Sigmoid colon (tissue), 7 donors: ENCODE results near the gene AIG1. TPM values are rescaled to one million over a fixed set of nuclear protein-coding genes. Genes with fewer than 3 reads are reported as not detected.

Experiments
- DNase-seq: peaks from one replicate; pipeline ENCODE4 v3.0.0-alpha.2; 2019
- H3K27ac ChIP-seq, 4 donors: fragments of 200-600 bp; sonication (generic); one replicate each; pipeline ENCODE4 v1.5.1; 2016 to 2019; ENCODE audit warnings: mild to moderate bottlenecking in 1 of 4
- H3K27me3 ChIP-seq, 3 donors: fragments of 200-600 bp; sonication (generic); one replicate each; pipeline ENCODE4 v1.5.1; 2019; ENCODE audit warnings: mild to moderate bottlenecking in 1 of 3
- H3K36me3 ChIP-seq, 4 donors: fragments of 200-600 bp; sonication (generic); one replicate each; pipeline ENCODE4 v1.5.1; 2016 to 2019
- H3K4me1 ChIP-seq, 4 donors: fragments of 200-600 bp; sonication (generic); one replicate each; pipeline ENCODE4 v1.5.1; 2017 to 2019
- H3K4me3 ChIP-seq, 4 donors: fragments of 200-600 bp; sonication (generic); one replicate each; pipeline ENCODE4 v1.5.1; 2017 to 2019; ENCODE audit warnings: mild to moderate bottlenecking in 2 of 4, moderate library complexity in 1 of 4
- H3K9me3 ChIP-seq, 4 donors: fragments of 200-600 bp in 3 of 4; sonication (generic) in 3 of 4; one replicate each; pipeline versions ENCODE4 v1.5.1 to v1.6.1; 2013 to 2019
- EP300 ChIP-seq, 4 donors: sonication (generic); formaldehyde crosslinking; IDR thresholded peaks; one replicate each; pipeline ENCODE4 v1.6.1; 2017; ENCODE audit warnings: antibody characterized with exemption in 4 of 4
- POLR2A ChIP-seq, 2 donors: fragments of 450-650 bp; IDR thresholded peaks; one replicate each; pipeline ENCODE4 v1.6.1; 2016; ENCODE audit warnings: antibody characterized with exemption in 2 of 2, mild to moderate bottlenecking in 2 of 2, moderate library complexity in 2 of 2
- POLR2AphosphoS5 ChIP-seq, 4 donors: sonication (generic); formaldehyde crosslinking; IDR thresholded peaks; one replicate each; pipeline ENCODE4 v1.6.1; 2017; ENCODE audit warnings: antibody characterized with exemption in 4 of 4
- WGBS, 2 donors: extraction: QIAGEN DNeasy Blood & Tissue Kit; methylation state at CpG; one replicate each; pipeline ENCODE4 v1.1.7; 2013; 5-methylcytosine and 5-hydroxymethylcytosine counted together
- intact Hi-C: fragments of 100-400 bp; cut with DNase I; formaldehyde crosslinking; loops from one replicate; pipeline ENCODE4 v1.15.1; 2023
- polyA plus RNA-seq, 3 donors: library from polyadenylated mRNA; stranded (reverse); fragments of 200-250 nt; gene quantifications; one replicate each; pipeline ENCODE4 v1.2.3, GENCODE V29; 2013
- total RNA-seq, 4 donors: library from RNA; depleted of rRNA; stranded (reverse); fragments of >200 nt; gene quantifications; one replicate each; pipeline ENCODE4 v1.1.0, GENCODE V29; 2016
- TF ChIP-seq, protein P1 (sequence below), 4 experiments: fragments of 450-650 bp in 3 of 4; fragments of 200-600 bp in 1 of 4; IDR thresholded peaks; one replicate each; pipeline ENCODE4 v1.5.1; 2016 to 2019; ENCODE audit warnings: antibody characterized with exemption in 4 of 4, mild to moderate bottlenecking in 3 of 4, moderate library complexity in 2 of 4
- donor health status: healthy with polysubstance abuse.
- donor health status: Bipolar disorder and iron deficiency.
- donor health status: healthy.

Gene AIG1
- total and polyA plus RNA-seq, 7 donors, result 10.9 to 30.7 (median 20.6) TPM

DNA sequence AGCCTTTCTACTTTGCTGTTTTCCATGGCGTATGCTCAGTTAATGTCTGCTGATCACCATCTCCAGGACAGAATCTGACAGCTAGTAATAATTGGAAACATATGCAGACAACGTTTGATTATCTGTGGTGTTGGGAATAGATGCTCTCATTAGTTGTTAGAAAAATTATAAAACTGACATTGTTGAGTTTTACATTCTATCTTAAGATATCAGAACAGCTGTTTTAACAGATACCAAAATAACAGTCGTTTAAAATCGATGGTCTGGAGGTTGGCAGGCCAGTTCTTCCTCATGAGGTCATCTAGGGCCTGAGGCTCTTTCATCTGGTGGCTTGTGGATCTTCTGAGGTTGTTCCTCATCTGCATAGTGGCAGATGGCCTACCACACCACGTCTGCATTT is 137.6 kb downstream of the AIG1 start:
- intact Hi-C loops, result no loop called here

DNA sequence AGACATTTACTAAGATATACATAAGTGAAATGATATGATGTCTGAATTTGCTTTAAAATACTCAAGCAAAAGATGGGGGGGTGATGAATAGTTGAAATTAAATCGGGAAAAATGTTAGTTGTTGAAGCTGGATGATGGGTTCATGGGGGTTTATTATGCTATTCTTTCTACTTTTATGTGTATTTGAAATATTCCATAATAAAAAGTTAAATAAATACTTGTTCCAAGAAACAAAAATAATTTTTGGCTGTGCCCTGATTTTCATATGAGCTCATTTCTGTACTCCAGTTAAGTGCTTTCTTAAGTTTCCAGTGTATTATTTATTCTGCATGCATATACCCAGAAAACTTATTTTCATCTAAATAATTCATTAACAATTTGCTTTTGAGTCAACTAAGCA is 138.6 kb downstream of the AIG1 start:
- Histone ChIP-seq H3K4me3 (no peak overlapping the region), H3K27me3 (no peaks in the 10 kb centered on the region), H3K9me3 (no peaks in the 10 kb centered on the region), H3K4me1 (no peaks in the 10 kb centered on the region), H3K36me3 (no peaks in the 10 kb centered on the region), H3K27ac (no peak overlapping the region)
- WGBS, 2 donors, result 81 to 94% methylated on average over 1 of the region's 1 CpG
- TF ChIP-seq, protein P1, sequence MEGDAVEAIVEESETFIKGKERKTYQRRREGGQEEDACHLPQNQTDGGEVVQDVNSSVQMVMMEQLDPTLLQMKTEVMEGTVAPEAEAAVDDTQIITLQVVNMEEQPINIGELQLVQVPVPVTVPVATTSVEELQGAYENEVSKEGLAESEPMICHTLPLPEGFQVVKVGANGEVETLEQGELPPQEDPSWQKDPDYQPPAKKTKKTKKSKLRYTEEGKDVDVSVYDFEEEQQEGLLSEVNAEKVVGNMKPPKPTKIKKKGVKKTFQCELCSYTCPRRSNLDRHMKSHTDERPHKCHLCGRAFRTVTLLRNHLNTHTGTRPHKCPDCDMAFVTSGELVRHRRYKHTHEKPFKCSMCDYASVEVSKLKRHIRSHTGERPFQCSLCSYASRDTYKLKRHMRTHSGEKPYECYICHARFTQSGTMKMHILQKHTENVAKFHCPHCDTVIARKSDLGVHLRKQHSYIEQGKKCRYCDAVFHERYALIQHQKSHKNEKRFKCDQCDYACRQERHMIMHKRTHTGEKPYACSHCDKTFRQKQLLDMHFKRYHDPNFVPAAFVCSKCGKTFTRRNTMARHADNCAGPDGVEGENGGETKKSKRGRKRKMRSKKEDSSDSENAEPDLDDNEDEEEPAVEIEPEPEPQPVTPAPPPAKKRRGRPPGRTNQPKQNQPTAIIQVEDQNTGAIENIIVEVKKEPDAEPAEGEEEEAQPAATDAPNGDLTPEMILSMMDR (IDR thresholded peaks at IDR 0.05), result no peak
- TF ChIP-seq EP300 (IDR thresholded peaks at IDR 0.05), result no peak
- no peak for TF ChIP-seq POLR2A (IDR thresholded peaks at IDR 0.05)
- TF ChIP-seq POLR2AphosphoS5 (IDR thresholded peaks at IDR 0.05), result no peak
- intact Hi-C loops, result no loop called here
- DNase-seq, result no peak

More for the DNA sequence above, 137.6 kb downstream of the AIG1 start:
- TF ChIP-seq POLR2AphosphoS5 (IDR thresholded peaks at IDR 0.05) (no peak), POLR2A (IDR thresholded peaks at IDR 0.05) (no peak)
- TF ChIP-seq, protein P1 (IDR thresholded peaks at IDR 0.05), result no peak
- DNase-seq, result no peak
- Histone ChIP-seq H3K27me3 (no peaks in the 10 kb centered on the region), H3K27ac (no peak overlapping the region), H3K4me1 (no peaks in the 10 kb centered on the region), H3K4me3 (no peak overlapping the region), H3K9me3 (no peaks in the 10 kb centered on the region), H3K36me3 (no peaks in the 10 kb centered on the region)
- WGBS, 2 donors, result 76 to 85% methylated on average over 5 of the region's 5 CpGs

DNA sequence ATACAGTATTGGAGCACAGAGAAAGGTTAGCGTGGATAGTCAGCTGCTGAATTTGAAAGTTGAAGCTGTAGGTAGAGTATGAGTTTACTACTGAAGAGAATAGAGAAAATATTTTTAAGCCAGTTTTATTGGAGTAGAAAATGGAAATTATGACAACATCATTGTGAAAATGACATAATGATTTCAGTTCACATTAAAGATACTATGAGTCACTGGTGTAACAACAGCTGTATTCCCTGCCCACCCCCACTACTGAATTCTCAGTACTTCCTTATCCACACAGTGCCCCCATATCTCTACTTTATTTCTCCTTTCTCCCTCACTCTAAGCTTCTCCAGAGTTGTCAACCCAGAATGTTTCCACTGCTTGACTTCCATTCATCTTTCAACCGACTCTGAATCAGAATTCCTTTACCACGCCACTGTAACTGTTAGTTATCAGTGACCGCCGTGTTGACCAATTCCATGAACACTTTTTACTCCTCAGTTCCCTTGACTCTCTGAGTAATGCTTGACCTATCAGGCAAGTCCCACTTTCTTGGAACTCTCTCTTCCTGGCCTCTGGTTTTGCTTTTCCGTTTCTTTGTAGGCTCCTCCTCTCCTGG is 139.6 kb downstream of the AIG1 start:
- DNase-seq, result no peak
- 97 to 98% methylated on average over 6 of the region's 6 CpGs for WGBS, 2 donors
- no peaks in the 10 kb centered on the region for H3K9me3 ChIP-seq
- no peaks in the 10 kb centered on the region for H3K27me3 ChIP-seq
- H3K27ac ChIP-seq, result no peak overlapping the region
- H3K4me1 ChIP-seq, result peaks cover 0 to 2% (median 0%) of the 10 kb centered on the region in 4 donors
- no peaks in the 10 kb centered on the region for H3K36me3 ChIP-seq
- H3K4me3 ChIP-seq, result no peak overlapping the region
- intact Hi-C loops, result no loop called here
- TF ChIP-seq, protein P1 (IDR thresholded peaks at IDR 0.05), result no peak
- TF ChIP-seq POLR2AphosphoS5 (IDR thresholded peaks at IDR 0.05) (no peak), EP300 (IDR thresholded peaks at IDR 0.05) (no peak), POLR2A (IDR thresholded peaks at IDR 0.05) (no peak)

DNA sequence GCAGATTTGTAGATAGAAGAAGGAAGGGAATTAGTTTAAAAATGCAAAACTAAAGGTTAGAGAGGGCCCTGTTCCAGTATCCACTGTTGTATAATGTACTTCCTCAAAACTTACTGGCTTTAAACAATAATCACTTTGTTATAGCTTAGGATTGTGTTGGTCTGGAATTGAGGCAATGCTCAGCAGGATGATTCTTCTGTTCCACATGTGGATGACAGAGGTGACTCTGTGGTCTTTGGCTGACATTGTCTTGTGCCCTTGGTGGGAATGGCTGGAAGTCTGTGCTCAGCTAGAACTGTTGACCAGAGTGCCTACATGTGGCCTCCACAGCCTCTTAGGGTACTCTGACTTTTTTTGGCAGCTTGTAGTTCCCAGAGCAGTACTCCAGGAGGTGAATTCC is 143.4 kb downstream of the AIG1 start:
- intact Hi-C loops, result no loop called here

More for the DNA sequence above, 143.4 kb downstream of the AIG1 start:
- H3K36me3 ChIP-seq, result no peaks in the 10 kb centered on the region
- H3K27ac ChIP-seq, result no peak overlapping the region
- no peak overlapping the region for H3K4me3 ChIP-seq
- TF ChIP-seq POLR2A (IDR thresholded peaks at IDR 0.05), result no peak
- no peak for TF ChIP-seq POLR2AphosphoS5 (IDR thresholded peaks at IDR 0.05)
- TF ChIP-seq EP300 (IDR thresholded peaks at IDR 0.05), result no peak
- TF ChIP-seq, protein P1 (IDR thresholded peaks at IDR 0.05), result no peak
- H3K27me3 ChIP-seq, result no peaks in the 10 kb centered on the region
- peaks cover 0 to 18% (median 5%) of the 10 kb centered on the region in 4 donors for H3K4me1 ChIP-seq
- H3K9me3 ChIP-seq, result no peaks in the 10 kb centered on the region
- no peak for DNase-seq
